ENCODE data around the gene ZNF584.

DNA sequence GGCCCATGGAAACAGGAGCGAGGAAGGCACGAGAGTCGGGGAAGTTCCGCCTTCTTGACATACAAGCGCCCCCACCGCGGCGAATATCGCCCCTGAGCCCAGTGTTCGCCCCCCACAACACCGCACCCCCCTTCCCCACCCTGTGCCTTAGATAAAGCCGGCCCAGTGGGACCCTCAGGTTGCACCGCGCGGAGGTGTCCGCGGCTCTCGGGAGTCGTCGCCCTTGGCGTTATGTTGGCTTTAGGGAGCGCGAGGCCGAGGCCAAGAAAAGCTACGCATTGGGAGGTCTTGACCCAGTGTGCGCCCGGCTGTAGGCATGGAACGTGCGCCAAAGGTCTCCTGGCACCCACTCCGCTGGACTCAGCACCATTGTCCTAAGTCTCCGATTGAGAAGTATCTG, 32.1 kb downstream of the ZNF584 start:
- TF ChIP-seq EZH2 (IDR thresholded peaks at IDR 0.05; ENCODE audit: borderline replicate concordance, low read depth, low read length, severe bottlenecking), result no peak
- no peak for TF ChIP-seq MYC (IDR thresholded peaks at IDR 0.05; ENCODE audit: low read depth, low read length)
- TF ChIP-seq, protein P1, sequence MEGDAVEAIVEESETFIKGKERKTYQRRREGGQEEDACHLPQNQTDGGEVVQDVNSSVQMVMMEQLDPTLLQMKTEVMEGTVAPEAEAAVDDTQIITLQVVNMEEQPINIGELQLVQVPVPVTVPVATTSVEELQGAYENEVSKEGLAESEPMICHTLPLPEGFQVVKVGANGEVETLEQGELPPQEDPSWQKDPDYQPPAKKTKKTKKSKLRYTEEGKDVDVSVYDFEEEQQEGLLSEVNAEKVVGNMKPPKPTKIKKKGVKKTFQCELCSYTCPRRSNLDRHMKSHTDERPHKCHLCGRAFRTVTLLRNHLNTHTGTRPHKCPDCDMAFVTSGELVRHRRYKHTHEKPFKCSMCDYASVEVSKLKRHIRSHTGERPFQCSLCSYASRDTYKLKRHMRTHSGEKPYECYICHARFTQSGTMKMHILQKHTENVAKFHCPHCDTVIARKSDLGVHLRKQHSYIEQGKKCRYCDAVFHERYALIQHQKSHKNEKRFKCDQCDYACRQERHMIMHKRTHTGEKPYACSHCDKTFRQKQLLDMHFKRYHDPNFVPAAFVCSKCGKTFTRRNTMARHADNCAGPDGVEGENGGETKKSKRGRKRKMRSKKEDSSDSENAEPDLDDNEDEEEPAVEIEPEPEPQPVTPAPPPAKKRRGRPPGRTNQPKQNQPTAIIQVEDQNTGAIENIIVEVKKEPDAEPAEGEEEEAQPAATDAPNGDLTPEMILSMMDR (IDR thresholded peaks at IDR 0.05; ENCODE audit: extremely low read depth in 1 of 2, insufficient read depth in 1 of 2, low read depth in 1 of 2, low read length in 2 of 2), result no peak
- no peak for TF ChIP-seq JUN (IDR thresholded peaks at IDR 0.05; ENCODE audit: borderline replicate concordance, insufficient read depth, insufficient read length, low read depth)
- no peak for TF ChIP-seq POLR2A (IDR thresholded peaks at IDR 0.05; ENCODE audit: low read depth, low read length)
- no peak for TF ChIP-seq POLR2AphosphoS5 (IDR thresholded peaks at IDR 0.05; ENCODE audit: insufficient read depth, low read depth, low read length)
- no peak for TF ChIP-seq GATA2 (IDR thresholded peaks at IDR 0.05; ENCODE audit: insufficient read depth, insufficient read length, low read depth, low read length)
- TF ChIP-seq, protein P2, sequence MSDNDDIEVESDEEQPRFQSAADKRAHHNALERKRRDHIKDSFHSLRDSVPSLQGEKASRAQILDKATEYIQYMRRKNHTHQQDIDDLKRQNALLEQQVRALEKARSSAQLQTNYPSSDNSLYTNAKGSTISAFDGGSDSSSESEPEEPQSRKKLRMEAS (IDR thresholded peaks at IDR 0.05; ENCODE audit: insufficient read depth, insufficient read length), result no peak

All from endothelial cell of umbilical vein (primary cell).